Small intestine (tissue), 16 donors: ENCODE results near the gene CPOX. TPM values are rescaled to one million over a fixed set of nuclear protein-coding genes. Genes with fewer than 3 reads are reported as not detected.
"Not testable (repeated sequence)": the region's sequence is repeated elsewhere in the genome, so short reads cannot be mapped to it uniquely, and the experiment has no call there.

ENCODE experiments used
- DNase-seq, 2 donors: peaks; one replicate each; pipeline versions ENCODE4 v3.0.0 to v3.0.0-alpha.2; 2013
- FAIRE-seq: peaks from 2 replicates; lab custom pipeline; 2012; peaks lifted over from hg19 to GRCh38; lab: Jason Lieb, UNC
- H3K27ac ChIP-seq, 3 donors: one replicate each; pipeline ENCODE4 v1.5.1; 2013; ENCODE audit warnings: low read length in 2 of 3, mild to moderate bottlenecking in 2 of 3, control low read depth in 1 of 3, inconsistent platforms in 1 of 3, low read depth in 1 of 3, moderate library complexity in 1 of 3
- H3K27me3 ChIP-seq, 3 donors: one replicate each; pipeline ENCODE4 v1.6.1; 2013; ENCODE audit warnings: low read length in 3 of 3, inconsistent platforms in 1 of 3; ENCODE audit not compliant: control insufficient read depth in 3 of 3, insufficient read depth in 3 of 3
- H3K36me3 ChIP-seq, 3 donors: one replicate each; pipeline ENCODE4 v1.6.1; 2013; ENCODE audit warnings: low read length in 3 of 3, inconsistent platforms in 1 of 3, low read depth in 1 of 3, mild to moderate bottlenecking in 1 of 3, moderate library complexity in 1 of 3; ENCODE audit not compliant: control insufficient read depth in 3 of 3, insufficient read depth in 2 of 3
- H3K4me1 ChIP-seq, 3 donors: one replicate each; pipeline ENCODE4 v1.6.1; 2013; ENCODE audit warnings: low read length in 2 of 3, inconsistent platforms in 1 of 3, low read depth in 1 of 3, mild to moderate bottlenecking in 1 of 3, moderate library complexity in 1 of 3; ENCODE audit not compliant: control insufficient read depth in 3 of 3, insufficient read depth in 2 of 3
- H3K4me3 ChIP-seq, 3 donors: one replicate each; pipeline ENCODE4 v1.5.1; 2013; ENCODE audit warnings: low read length in 3 of 3, control low read depth in 1 of 3, inconsistent platforms in 1 of 3, low read depth in 1 of 3, mild to moderate bottlenecking in 1 of 3, moderate library complexity in 1 of 3
- H3K9me3 ChIP-seq, 2 donors: one replicate each; pipeline ENCODE4 v1.6.1; 2013; ENCODE audit warnings: low read depth in 1 of 2, low read length in 1 of 2; ENCODE audit not compliant: control insufficient read depth in 2 of 2, insufficient read depth in 1 of 2
- WGBS, 3 donors: extraction: QIAGEN DNeasy Blood & Tissue Kit; methylation state at CpG; one replicate each; pipeline ENCODE4 v1.1.7; 2013; 5-methylcytosine and 5-hydroxymethylcytosine counted together
- long read RNA-seq, 10 donors: transcript quantifications; one replicate each; lab custom pipeline, GENCODE V29; 2026
- polyA plus RNA-seq, 4 donors: library from polyadenylated mRNA; stranded (reverse) in 3 of 4; unstranded in 1 of 4; fragments of 200-250 nt in 3 of 4; fragments of 120-200 nt in 1 of 4; gene quantifications; one replicate each; pipeline versions ENCODE4 v1.2.1 to v1.2.3, GENCODE V29; 2013
- donor health status: healthy with polysubstance abuse.
- donor health status: control.
- donor health status: control.
- donor health status: Bipolar disorder and iron deficiency.
- donor health status: healthy.

CPOX gene
- polyA plus RNA-seq = 10 to 100 TPM; 13.4 to 28.8 (median 21.2) TPM
- long read RNA-seq, donor 1 = 0 reads
- long read RNA-seq, donor 2, partial matches to known transcripts = 0 of 3 reads
- long read RNA-seq, donor 2, other reads (novel, unspliced or antisense) = 0 of 3 reads
- long read RNA-seq, donor 3, partial matches to known transcripts = 0 of 1 reads
- long read RNA-seq, donor 3, other reads (novel, unspliced or antisense) = 0 of 1 reads
- long read RNA-seq, donor 4 = 0 reads
- long read RNA-seq, donor 5, partial matches to known transcripts = 0 of 3 reads
- long read RNA-seq, donor 5, other reads (novel, unspliced or antisense) = 0 of 3 reads
- long read RNA-seq, donor 6, transcript CPOX-201 (7 exons, 2,821 nt) = major isoform, 6 of 6 reads
- long read RNA-seq, donor 6, partial matches to known transcripts = 0 of 6 reads
- long read RNA-seq, donor 6, other reads (novel, unspliced or antisense) = 0 of 6 reads
- long read RNA-seq, donor 7 = 0 reads
- long read RNA-seq, donor 8 = 0 reads
- long read RNA-seq, donor 9, partial matches to known transcripts = 0 of 1 reads
- long read RNA-seq, donor 9, other reads (novel, unspliced or antisense) = 0 of 1 reads
- long read RNA-seq, donor 10, transcript CPOX-201 (7 exons, 2,821 nt) = major isoform, 5 of 11 reads
- long read RNA-seq, donor 10, partial matches to known transcripts = 6 of 11 reads
- long read RNA-seq, donor 10, other reads (novel, unspliced or antisense) = 0 of 11 reads

DNA sequence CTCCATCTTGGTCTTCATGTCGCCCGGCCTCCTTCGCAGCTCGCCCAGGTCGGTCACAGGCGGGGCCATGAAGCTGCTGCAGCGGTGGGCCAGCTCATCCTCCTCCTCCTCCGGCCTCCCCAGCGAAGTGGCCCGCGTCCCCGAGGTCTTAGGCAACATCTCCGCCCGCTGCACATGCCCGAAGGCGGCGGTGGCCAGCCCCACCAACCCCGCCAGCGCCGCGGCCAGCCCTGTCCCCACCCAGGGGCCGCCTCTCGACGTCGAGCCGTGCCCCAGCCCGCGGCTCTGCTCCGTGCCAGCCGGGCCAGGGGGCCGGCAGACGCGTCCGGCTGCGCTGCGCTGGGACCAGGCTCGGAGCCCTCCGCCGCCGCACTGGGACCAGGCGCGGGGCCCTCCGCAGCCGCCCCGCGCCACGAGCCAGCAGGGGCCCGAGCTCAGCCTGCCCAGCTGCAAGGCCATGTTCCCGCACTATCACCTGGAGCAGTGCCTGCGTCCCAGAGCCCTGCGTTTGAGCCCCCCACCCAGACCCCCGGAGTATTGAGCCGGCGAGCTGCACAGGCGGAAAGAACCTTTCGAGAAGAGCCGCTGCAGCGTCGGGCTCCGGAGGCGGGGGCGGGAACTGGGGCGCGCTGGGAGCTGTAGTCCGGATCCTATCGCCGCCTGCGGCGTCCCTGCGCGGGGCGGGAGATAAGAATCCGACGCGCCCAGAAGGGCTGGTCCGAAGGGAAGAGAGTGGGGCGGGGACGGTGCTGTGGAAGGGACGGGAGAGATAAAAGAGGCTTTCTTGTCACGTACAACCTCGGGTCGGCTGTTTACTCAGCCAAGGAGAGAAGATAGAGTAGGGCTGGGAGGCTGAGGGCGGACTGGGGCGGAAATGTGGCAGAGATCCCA lies at the start of gene CPOX:
Gene CPOX (minus strand): TSS at position 566 of the 891 bp plus-strand sequence. CDS start 107 bp downstream, at position 459.
- DNase-seq (peak; percentile 96 to 97), FAIRE-seq (no peak)
- peaks cover 0 to 4% (median 0%) of the 10 kb centered on the region in 3 donors for H3K36me3 ChIP-seq
- H3K27me3 ChIP-seq = no peaks in the 10 kb centered on the region
- 0 to 1% (median 1%) methylated on average over 76 to 84 of the region's 84 CpGs for WGBS, 3 donors
- H3K27ac ChIP-seq = peak within 1 kb of the TSS; percentile 69 to 82 (median 82)
- peak within 1 kb of the TSS; percentile 79 to 90 (median 81) for H3K4me3 ChIP-seq
- H3K4me1 ChIP-seq = peaks cover 0 to 9% (median 6%) of the 10 kb centered on the region in 3 donors
- H3K9me3 ChIP-seq = no peaks in the 10 kb centered on the region

DNA sequence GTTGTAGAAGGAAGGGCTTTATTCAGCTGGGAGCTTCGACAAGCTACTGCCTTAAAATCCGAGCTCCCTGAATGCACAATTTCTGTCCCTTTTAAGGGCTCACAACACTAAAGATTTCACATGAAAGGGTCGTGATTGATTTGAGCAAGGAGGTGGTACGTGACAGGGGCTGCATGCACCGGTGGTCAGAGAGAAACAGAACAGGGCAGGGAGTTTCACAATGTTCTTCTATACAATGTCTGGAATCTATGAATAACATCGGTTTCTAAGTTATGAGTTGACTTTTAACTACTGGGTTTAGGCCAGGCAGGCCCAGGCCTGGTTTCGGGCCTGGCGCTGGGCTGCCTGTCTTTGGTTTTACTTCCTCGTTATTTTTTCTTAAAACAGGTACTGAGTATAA lies 49.4 kb upstream of the CPOX start:
- not testable (repeated sequence) for DNase-seq, H3K4me1 ChIP-seq, H3K4me3 ChIP-seq, FAIRE-seq, H3K27me3 ChIP-seq, H3K36me3 ChIP-seq, H3K27ac ChIP-seq, H3K9me3 ChIP-seq
- WGBS, 3 donors = 78 to 90% (median 81%) methylated on average over 9 of the region's 9 CpGs

DNA sequence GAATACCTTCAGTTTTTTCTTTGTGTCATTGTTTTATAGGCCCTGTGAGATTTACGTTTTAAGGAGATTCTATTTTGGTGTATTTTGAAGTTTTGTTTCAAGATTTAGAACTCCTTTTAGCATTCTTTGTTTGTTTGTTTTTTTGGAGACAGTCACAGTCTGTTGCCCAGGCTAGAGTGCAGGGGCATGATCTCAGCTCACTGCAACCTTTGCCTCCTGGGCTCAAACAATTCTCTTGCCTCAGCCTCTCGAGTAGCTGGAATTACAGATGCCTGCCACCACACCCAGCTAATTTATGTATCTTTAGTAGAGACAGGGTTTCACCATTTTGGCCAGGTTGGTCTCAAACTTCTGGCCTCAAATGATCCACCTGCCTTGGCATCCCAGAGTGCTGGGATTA lies 48.3 kb upstream of the CPOX start:
- not testable (repeated sequence) for H3K27me3 ChIP-seq, H3K27ac ChIP-seq, H3K36me3 ChIP-seq, H3K4me1 ChIP-seq, FAIRE-seq, H3K9me3 ChIP-seq, H3K4me3 ChIP-seq
- WGBS, 3 donors = 16 to 57% (median 33%) methylated on average over 2 of the region's 2 CpGs
- peak in 1 of 2 donors; percentile 38 for DNase-seq

DNA sequence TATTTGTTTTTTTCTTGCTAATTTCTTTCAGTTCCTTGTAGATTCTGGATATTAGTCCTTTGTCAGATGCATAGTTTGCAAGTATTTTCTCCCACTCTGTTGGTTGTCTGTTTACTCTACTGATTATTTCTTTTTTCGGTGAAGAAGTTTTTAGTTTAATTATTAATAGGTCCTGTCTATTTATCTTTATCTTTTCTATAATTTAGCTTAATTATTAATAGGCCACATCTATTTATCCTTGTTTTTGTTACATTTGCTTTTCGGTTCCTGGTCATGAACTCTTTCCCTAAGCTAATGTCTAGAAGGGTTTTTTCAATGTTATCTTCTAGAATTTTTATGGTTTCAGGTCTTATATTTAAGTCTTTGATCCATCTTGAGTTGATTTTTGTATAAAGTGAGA lies 45.1 kb upstream of the CPOX start:
- WGBS, 3 donors = 18 to 62% (median 53%) methylated on average over 2 of the region's 2 CpGs
- H3K27ac ChIP-seq, H3K9me3 ChIP-seq, H3K4me3 ChIP-seq, H3K27me3 ChIP-seq, H3K4me1 ChIP-seq, H3K36me3 ChIP-seq, FAIRE-seq: not testable (repeated sequence)
- peak in 1 of 2 donors; percentile 14 for DNase-seq

DNA sequence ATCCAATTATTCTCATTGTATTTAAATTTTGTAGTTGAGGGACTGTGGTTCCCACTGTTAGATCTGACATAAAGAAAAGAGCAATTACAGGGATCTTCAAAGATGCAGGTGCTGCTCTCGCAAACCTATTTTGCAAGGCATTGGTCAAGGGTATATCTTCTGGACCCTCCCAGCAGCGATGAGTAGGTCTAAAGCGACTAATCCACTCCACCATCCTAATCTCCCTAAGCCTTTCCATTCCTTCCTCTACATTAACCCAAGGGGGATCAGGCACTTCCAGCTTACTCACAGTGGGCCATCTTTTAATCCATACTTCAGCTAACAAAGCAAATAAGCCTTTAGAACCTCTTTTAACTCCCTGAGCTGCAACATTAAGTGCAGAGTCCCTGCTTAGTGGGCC lies 37.0 kb upstream of the CPOX start:
- no peak for FAIRE-seq
- no peak for DNase-seq
- Histone ChIP-seq H3K9me3 (no peaks in the 10 kb centered on the region), H3K4me3 (no peak overlapping the region), H3K27ac (no peak overlapping the region), H3K4me1 (no peaks in the 10 kb centered on the region), H3K27me3 (peaks cover 0 to 2% (median 0%) of the 10 kb centered on the region in 3 donors), H3K36me3 (no peaks in the 10 kb centered on the region)
- 92 to 95% (median 94%) methylated on average over 3 of the region's 3 CpGs for WGBS, 3 donors

DNA sequence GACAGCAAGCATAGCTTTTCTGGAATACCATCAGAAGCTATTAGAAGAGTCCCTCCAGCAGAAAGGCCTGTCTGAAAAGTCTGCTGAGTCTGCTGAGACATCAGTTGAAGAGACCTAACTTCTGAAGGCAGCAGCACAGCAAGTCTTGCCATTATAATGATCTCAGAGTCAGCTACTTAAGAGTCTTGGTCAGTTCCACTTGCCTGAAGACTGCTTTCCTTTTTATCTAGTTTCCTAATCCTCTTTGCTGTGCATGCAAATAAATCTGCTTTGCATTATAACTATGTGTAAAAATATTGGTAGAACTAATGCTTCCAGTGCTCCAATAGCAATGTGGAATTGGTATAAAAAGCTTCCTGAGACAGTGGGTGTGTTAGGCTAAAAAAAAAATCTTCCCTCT lies 34.9 kb upstream of the CPOX start:
- no peak for FAIRE-seq
- no peak overlapping the region for H3K4me3 ChIP-seq
- H3K36me3 ChIP-seq = no peaks in the 10 kb centered on the region
- H3K27ac ChIP-seq = no peak overlapping the region
- H3K4me1 ChIP-seq = no peaks in the 10 kb centered on the region
- H3K9me3 ChIP-seq = no peaks in the 10 kb centered on the region
- DNase-seq = no peak
- peaks cover 0 to 2% (median 0%) of the 10 kb centered on the region in 3 donors for H3K27me3 ChIP-seq

DNA sequence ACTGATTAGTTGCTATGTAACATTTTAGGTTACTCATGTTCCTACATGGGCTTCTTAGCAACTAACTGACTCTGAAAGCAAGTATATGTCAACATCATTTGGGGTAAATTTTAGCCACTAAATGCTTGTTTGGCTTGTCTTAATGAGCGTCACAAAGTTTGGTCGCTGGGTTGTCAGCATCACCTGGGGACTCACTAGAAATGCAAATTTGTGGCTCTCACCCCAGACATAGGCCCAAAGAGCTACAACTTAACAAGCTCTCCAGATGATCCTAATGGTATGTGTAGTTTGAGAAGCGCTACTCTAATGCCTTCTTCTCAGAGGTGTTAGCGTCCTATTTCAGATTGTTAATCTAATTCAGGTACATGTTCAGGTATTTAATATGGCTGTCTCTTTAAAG lies 32.7 kb upstream of the CPOX start:
- Histone ChIP-seq H3K4me1 (no peaks in the 10 kb centered on the region), H3K27ac (no peak overlapping the region), H3K27me3 (peaks cover 0 to 2% (median 0%) of the 10 kb centered on the region in 3 donors), H3K9me3 (no peaks in the 10 kb centered on the region), H3K36me3 (no peaks in the 10 kb centered on the region), H3K4me3 (no peak overlapping the region)
- 82 to 93% (median 87%) methylated on average over 4 of the region's 4 CpGs for WGBS, 3 donors
- DNase-seq (no peak), FAIRE-seq (no peak)
